Measurements from ENCODE around the gene SLC12A8.

GRCh38 chr3:125129512-125129997, 83.0 kb downstream of the SLC12A8 start:
- TF ChIP-seq CTCF (IDR thresholded peaks at IDR 0.05; ENCODE audit: low read length): no peak
- TF ChIP-seq EZH2 (optimal IDR thresholded peaks at IDR 0.05; ENCODE audit: low read depth, low read length): no peak
